Astrocyte (in vitro differentiated cells and primary cell): ENCODE measurements around the gene MAFF. TPM values are rescaled to one million over a fixed set of nuclear protein-coding genes. Genes with fewer than 3 reads are reported as not detected.

Source experiments
- DNase-seq: peaks from one replicate; pipeline ENCODE4 v3.0.0-alpha.2; 2010; ENCODE audit warnings: low read depth
- FAIRE-seq: peaks from 2 replicates; lab custom pipeline; 2011; peaks lifted over from hg19 to GRCh38; lab: Jason Lieb, UNC
- H2AFZ ChIP-seq: 2 replicates; pipeline ENCODE4 v1.6.0; 2012; ENCODE audit warnings: low read depth, low read length, inconsistent platforms
- H3K27ac ChIP-seq: 2 replicates; pipeline ENCODE4 v1.5.1; 2011; ENCODE audit warnings: low read depth, low read length, inconsistent platforms
- H3K27me3 ChIP-seq: 2 replicates; pipeline ENCODE4 v1.6.0; 2011; ENCODE audit warnings: low read length, inconsistent platforms; ENCODE audit not compliant: insufficient read depth
- H3K36me3 ChIP-seq: 2 replicates; pipeline ENCODE4 v1.5.1; 2011; ENCODE audit warnings: low read length, inconsistent platforms; ENCODE audit not compliant: insufficient read depth
- H3K4me1 ChIP-seq: 2 replicates; pipeline ENCODE4 v1.5.1; 2011; ENCODE audit warnings: low read length, inconsistent platforms; ENCODE audit not compliant: insufficient read depth
- H3K4me2 ChIP-seq: 2 replicates; pipeline ENCODE4 v1.6.0; 2012; ENCODE audit warnings: low read length, inconsistent platforms
- H3K4me3 ChIP-seq: 2 replicates; pipeline ENCODE4 v1.5.1; 2011; ENCODE audit warnings: low read depth, mild to moderate bottlenecking, low read length, inconsistent platforms; ENCODE audit not compliant: insufficient read depth
- H3K79me2 ChIP-seq: 2 replicates; pipeline ENCODE4 v1.6.0; 2012; ENCODE audit warnings: mild to moderate bottlenecking, low read length, inconsistent platforms; ENCODE audit not compliant: insufficient read depth
- H3K9ac ChIP-seq: 2 replicates; pipeline ENCODE4 v1.6.0; 2012; ENCODE audit warnings: mild to moderate bottlenecking, low read length, inconsistent platforms
- H3K9me3 ChIP-seq: 2 replicates; pipeline ENCODE4 v1.5.1; 2012; ENCODE audit warnings: low read depth, mild to moderate bottlenecking, low read length, inconsistent platforms; ENCODE audit not compliant: insufficient read depth
- H4K20me1 ChIP-seq: 2 replicates; pipeline ENCODE4 v1.6.0; 2012; ENCODE audit warnings: low read length, inconsistent platforms; ENCODE audit not compliant: insufficient read depth
- H3K27ac Mint-ChIP-seq: one replicate; pipeline ENCODE4 v1.8.0; 2021; ENCODE audit warnings: mild to moderate bottlenecking, mixed read lengths; ENCODE audit not compliant: unreplicated experiment
- H3K27me3 Mint-ChIP-seq: one replicate; pipeline ENCODE4 v1.8.0; 2021; ENCODE audit warnings: low read depth, mixed read lengths; ENCODE audit not compliant: unreplicated experiment
- H3K36me3 Mint-ChIP-seq: one replicate; pipeline ENCODE4 v1.8.0; 2021; ENCODE audit warnings: low read depth, mixed read lengths; ENCODE audit not compliant: unreplicated experiment
- H3K4me1 Mint-ChIP-seq: one replicate; pipeline ENCODE4 v1.8.0; 2021; ENCODE audit warnings: low read depth, mixed read lengths; ENCODE audit not compliant: unreplicated experiment
- H3K4me3 Mint-ChIP-seq: one replicate; pipeline ENCODE4 v1.8.0; 2021; ENCODE audit warnings: mild to moderate bottlenecking, moderate library complexity, mixed read lengths; ENCODE audit not compliant: unreplicated experiment
- H3K9me3 Mint-ChIP-seq: one replicate; pipeline ENCODE4 v1.8.0; 2021; ENCODE audit warnings: mild to moderate bottlenecking, mixed read lengths; ENCODE audit not compliant: unreplicated experiment
- EZH2 ChIP-seq: IDR thresholded peaks from 2 replicates; pipeline ENCODE4 v1.6.1; 2012; ENCODE audit warnings: mild to moderate bottlenecking, low read length, inconsistent platforms; ENCODE audit not compliant: insufficient read depth
- total RNA-seq: library from RNA; stranded (reverse); gene quantifications from 2 replicates; pipeline ENCODE4 v1.2.1, GENCODE V29; 2021
- TF ChIP-seq, protein P1 (sequence below): IDR thresholded peaks from 2 replicates; pipeline ENCODE4 v1.5.1; 2011; ENCODE audit warnings: low read depth, mild to moderate bottlenecking, inconsistent platforms, low read length, moderate library complexity; ENCODE audit not compliant: insufficient read depth

Gene MAFF
- total RNA-seq, 1 donor from 2014 or later: 18.2 TPM

DNA sequence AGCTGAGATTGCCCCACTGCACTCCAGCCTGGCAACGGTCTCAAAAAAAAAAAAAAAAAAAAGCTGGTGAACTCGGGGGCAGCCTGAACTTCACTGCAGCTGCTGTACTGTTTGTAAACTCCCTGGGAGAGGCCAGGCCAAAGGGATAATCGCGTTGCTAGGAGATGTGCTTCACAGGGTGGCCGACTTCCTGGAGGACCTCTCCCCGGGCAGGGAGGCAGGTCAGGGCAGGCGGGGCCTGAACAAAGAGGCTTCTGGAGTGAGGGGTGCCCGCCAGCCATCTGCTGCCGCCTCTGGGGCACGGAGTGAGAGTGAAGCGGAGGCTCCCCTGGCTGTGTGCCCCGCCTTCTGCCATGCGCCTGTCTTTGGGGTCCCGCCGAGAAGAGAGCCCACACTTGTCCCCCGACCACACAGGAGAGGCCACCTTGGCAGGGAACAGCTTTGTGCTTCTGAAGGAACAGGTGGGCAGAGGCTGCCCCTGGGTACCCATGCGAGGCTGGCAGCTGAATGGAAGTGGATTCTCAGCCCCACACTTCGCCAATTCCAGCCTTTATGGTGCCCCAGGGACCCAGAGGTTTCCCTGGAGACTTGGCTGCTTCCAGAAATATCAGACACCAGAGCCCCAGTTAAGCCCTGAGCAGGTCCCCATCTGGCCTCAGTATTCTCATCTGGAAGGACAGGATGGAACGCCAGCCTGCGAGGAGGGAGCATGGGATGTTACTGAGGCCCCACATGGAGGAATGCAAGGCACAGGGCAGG is 41.4 kb downstream of the MAFF start:
- H3K4me1 Mint-ChIP-seq: peaks cover 38% of the 10 kb centered on the region
- Histone ChIP-seq H3K27ac (peak overlapping the region; percentile 24), H3K9ac (peak overlapping the region; percentile 35)

GRCh38 chr22:38244106-38244505 is 42.3 kb downstream of the MAFF start:
- peaks cover 10% of the 10 kb centered on the region for H3K36me3 ChIP-seq
- Mint-ChIP-seq H3K4me1 (peaks cover 29% of the 10 kb centered on the region), H3K27ac (no peak overlapping the region), H3K4me3 (no peak overlapping the region), H3K36me3 (peaks cover 24% of the 10 kb centered on the region), H3K27me3 (no peaks in the 10 kb centered on the region), H3K9me3 (peaks cover 3% of the 10 kb centered on the region)
- no peaks in the 10 kb centered on the region for H3K27me3 ChIP-seq
- H3K4me1 ChIP-seq: peaks cover 36% of the 10 kb centered on the region
- H3K9me3 ChIP-seq: no peaks in the 10 kb centered on the region
- FAIRE-seq: no peak
- H3K4me3 ChIP-seq: no peak overlapping the region
- no peak overlapping the region for H2AFZ ChIP-seq
- no peak overlapping the region for H3K27ac ChIP-seq
- no peak for DNase-seq
- no peak overlapping the region for H3K9ac ChIP-seq
- H3K79me2 ChIP-seq: peaks cover 44% of the 10 kb centered on the region
- no peak for TF ChIP-seq EZH2
- TF ChIP-seq, protein P1, sequence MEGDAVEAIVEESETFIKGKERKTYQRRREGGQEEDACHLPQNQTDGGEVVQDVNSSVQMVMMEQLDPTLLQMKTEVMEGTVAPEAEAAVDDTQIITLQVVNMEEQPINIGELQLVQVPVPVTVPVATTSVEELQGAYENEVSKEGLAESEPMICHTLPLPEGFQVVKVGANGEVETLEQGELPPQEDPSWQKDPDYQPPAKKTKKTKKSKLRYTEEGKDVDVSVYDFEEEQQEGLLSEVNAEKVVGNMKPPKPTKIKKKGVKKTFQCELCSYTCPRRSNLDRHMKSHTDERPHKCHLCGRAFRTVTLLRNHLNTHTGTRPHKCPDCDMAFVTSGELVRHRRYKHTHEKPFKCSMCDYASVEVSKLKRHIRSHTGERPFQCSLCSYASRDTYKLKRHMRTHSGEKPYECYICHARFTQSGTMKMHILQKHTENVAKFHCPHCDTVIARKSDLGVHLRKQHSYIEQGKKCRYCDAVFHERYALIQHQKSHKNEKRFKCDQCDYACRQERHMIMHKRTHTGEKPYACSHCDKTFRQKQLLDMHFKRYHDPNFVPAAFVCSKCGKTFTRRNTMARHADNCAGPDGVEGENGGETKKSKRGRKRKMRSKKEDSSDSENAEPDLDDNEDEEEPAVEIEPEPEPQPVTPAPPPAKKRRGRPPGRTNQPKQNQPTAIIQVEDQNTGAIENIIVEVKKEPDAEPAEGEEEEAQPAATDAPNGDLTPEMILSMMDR: no peak
- no peak overlapping the region for H3K4me2 ChIP-seq
- peaks cover 38% of the 10 kb centered on the region for H4K20me1 ChIP-seq

More for the DNA sequence above, 41.4 kb downstream of the MAFF start:
- FAIRE-seq (no peak), DNase-seq (no peak)
- no peaks in the 10 kb centered on the region for H3K27me3 ChIP-seq
- H3K36me3 ChIP-seq: peaks cover 10% of the 10 kb centered on the region
- no peak overlapping the region for H3K27ac Mint-ChIP-seq
- no peak overlapping the region for H2AFZ ChIP-seq
- H3K79me2 ChIP-seq: peaks cover 39% of the 10 kb centered on the region
- H3K9me3 Mint-ChIP-seq: no peaks in the 10 kb centered on the region
- no peak overlapping the region for H3K4me3 ChIP-seq
- TF ChIP-seq, protein P1: no peak
- no peak for TF ChIP-seq EZH2
- H3K27me3 Mint-ChIP-seq: no peaks in the 10 kb centered on the region
- H3K9me3 ChIP-seq: no peaks in the 10 kb centered on the region
- H4K20me1 ChIP-seq: peaks cover 29% of the 10 kb centered on the region
- H3K4me1 ChIP-seq: peaks cover 45% of the 10 kb centered on the region
- H3K4me3 Mint-ChIP-seq: no peak overlapping the region
- no peak overlapping the region for H3K4me2 ChIP-seq
- H3K36me3 Mint-ChIP-seq: peaks cover 18% of the 10 kb centered on the region
